Globus pallidus (tissue), 1 donor: Measurements from ENCODE around the gene CDC14A.
"Not testable (repeated sequence)": the region's sequence is repeated elsewhere in the genome, so short reads cannot be mapped to it uniquely, and the experiment has no call there.

Experiments
- DNase-seq: peaks from one replicate; pipeline ENCODE4 v3.0.0-alpha.2; 2015; ENCODE audit warnings: low spot score

The CDC14A gene, protein sequence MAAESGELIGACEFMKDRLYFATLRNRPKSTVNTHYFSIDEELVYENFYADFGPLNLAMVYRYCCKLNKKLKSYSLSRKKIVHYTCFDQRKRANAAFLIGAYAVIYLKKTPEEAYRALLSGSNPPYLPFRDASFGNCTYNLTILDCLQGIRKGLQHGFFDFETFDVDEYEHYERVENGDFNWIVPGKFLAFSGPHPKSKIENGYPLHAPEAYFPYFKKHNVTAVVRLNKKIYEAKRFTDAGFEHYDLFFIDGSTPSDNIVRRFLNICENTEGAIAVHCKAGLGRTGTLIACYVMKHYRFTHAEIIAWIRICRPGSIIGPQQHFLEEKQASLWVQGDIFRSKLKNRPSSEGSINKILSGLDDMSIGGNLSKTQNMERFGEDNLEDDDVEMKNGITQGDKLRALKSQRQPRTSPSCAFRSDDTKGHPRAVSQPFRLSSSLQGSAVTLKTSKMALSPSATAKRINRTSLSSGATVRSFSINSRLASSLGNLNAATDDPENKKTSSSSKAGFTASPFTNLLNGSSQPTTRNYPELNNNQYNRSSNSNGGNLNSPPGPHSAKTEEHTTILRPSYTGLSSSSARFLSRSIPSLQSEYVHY

GRCh38 chr1:100352267-100353070 lies at the start of gene CDC14A:
CDC14A (plus strand) TSS chr1:100352506; CDS start chr1:100352955, 449 bp downstream.
- peak; percentile 89 for DNase-seq

GRCh38 chr1:100302739-100303138 lies 49.6 kb upstream of the CDC14A start:
- no peak for DNase-seq

DNA sequence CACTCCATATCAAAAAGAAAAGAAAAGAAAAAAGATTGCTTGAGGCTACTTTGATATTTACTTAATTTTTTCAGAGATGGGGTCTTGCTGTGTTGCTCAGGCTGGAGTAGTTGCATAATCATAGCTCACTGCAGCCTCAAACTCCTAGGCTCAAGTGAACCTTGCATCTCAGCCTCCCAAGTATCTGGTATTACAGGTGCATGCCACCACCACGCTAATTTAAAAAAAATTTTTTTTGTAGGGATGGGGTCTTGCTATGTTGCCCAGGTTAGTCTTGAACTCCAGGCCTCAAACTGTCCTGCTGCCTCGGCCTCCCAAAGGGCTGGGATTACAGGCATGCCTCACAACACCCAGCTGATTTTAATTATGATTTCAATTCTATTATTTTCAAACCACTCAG lies 48.1 kb upstream of the CDC14A start:
- no peak for DNase-seq

GRCh38 chr1:100304921-100305320 lies 47.4 kb upstream of the CDC14A start:
- no peak for DNase-seq

DNA sequence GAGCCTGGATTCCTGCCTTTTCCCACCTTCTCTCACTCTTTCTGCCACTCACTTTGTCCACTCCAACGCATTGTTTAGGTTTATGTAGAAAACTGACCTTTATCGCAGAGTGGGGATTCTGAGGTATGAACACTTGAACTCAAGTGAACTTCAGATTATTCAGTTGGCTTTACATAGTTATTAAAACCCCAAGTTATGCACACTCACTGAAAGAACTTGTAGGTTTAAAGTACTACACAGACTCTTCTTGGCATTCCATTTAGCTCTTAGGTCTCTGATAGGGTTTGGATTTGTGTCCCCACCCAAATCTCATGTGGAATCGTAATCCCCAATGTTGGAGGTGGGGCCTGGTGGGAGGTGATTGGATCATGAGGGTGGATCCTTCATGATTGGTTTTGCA lies 46.4 kb upstream of the CDC14A start:
- DNase-seq, result no peak

DNA sequence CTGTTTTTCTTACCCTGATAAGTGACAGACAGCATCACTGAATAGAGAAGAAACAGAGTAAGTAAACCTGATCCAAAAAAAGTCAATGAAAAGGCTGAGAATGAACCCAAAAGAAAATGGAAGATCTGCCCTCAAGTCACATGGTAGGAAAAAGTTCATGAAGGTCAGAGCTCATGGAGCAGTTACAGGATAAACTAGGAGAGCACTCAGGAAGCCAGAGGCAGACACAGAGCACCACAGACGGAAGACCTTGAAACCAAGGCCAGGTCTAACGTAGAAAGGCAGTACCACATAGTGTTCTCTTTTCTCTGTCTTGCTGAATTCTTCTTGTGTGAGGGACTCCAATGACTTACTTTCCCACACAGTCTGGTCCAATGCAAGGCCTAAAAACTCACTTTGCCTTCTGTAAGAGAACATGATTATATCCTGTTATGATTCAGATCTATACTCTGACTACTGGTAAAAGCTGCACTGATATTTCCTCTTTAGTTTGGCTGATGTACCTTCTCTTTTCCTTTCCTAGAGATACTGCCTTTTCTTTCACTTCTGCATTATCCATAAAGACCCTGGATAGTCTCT lies 45.5 kb upstream of the CDC14A start:
- DNase-seq, result no peak

DNA sequence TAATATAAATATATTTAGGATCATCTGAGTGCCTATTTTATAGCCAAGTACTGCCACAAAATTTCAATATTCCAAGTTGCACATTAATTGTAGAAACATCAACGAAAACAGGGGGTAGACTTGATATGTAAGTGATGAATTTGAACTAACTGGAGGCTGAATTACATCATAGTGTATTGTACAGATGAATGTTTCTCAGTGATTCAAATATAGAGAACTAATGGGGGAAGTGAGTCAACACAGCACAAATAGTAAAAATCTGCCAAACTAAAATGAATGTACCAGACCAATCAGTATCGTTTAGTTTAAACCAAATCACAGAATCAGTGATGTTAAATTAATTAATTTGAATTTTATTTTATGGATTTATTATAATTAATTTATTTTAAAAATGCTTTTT lies 43.5 kb upstream of the CDC14A start:
- no peak for DNase-seq

- no peak for DNase-seq
These were observed 42.4 kb upstream of the CDC14A start for GRCh38 chr1:100309863-100310262.

GRCh38 chr1:100313382-100313781 lies 38.9 kb upstream of the CDC14A start:
- DNase-seq, result no peak

GRCh38 chr1:100316622-100317021 lies 35.7 kb upstream of the CDC14A start:
- no peak for DNase-seq

DNA sequence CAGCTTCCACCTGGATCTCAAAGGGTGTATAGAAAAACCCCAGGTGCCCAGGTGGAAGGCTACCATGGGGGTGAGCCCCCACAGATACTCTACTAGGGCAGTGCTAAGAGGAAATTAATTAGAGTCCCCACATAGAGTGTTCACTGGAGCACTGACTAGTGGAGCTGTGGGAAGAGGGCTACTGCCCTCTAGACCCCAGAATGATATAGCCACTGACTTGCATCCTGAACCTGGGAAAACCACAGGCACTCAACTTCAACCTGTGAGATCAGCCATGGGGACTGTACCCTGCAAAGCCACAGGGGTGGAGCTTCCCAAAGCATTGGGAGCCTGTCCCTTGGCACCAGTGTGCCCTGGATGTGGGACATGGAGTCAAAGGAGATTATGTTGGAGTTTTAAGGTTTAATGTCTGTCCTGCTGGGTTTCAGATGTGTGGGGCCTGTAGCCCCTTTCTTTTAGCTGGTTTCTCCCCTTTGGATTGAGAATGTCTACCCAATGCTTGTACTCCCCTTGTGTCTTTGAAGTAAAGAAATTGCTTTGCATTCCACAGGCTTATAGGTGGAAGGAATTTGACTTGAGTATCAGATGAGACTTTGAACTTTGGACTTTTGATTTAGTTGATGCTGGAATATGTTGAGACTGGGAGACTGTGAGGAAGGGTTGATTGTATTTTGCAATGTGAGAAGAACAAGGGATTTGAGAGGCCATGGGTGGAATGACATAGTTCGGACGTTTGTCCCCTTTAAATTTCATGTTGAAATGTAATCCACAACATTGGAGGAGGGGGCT lies 31.8 kb upstream of the CDC14A start:
- no peak for DNase-seq

GRCh38 chr1:100321100-100321493 lies 31.2 kb upstream of the CDC14A start:
- no peak for DNase-seq

- DNase-seq, result no peak
These were observed 30.8 kb upstream of the CDC14A start for GRCh38 chr1:100321506-100321905.

- no peak for DNase-seq
These were observed 29.7 kb upstream of the CDC14A start for GRCh38 chr1:100322436-100323211.

GRCh38 chr1:100323419-100324106 lies 28.7 kb upstream of the CDC14A start:
- no peak for DNase-seq

- no peak for DNase-seq
These were observed 26.6 kb upstream of the CDC14A start for GRCh38 chr1:100325415-100326324.

GRCh38 chr1:100326325-100326670 lies 26.0 kb upstream of the CDC14A start:
- DNase-seq, result not testable (repeated sequence)

DNA sequence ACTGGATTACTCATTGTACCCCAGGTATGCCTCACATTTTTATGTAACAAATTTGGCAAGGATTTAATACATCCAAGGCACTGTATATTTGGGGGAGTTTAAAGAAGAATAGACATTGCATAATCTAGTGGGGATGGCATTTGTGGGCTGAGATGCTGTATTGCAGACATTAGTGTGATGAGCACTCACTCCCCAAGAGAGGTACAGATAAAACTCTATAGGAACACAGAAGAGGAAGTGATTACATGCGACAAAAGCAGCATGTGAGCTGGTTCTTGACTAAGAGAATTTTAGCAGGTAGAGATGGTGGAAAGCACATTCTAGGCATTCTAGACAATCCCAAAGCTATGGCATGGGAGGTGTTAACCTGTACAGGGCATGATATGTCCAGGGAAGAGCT lies 24.2 kb upstream of the CDC14A start:
- DNase-seq, result no peak

DNA sequence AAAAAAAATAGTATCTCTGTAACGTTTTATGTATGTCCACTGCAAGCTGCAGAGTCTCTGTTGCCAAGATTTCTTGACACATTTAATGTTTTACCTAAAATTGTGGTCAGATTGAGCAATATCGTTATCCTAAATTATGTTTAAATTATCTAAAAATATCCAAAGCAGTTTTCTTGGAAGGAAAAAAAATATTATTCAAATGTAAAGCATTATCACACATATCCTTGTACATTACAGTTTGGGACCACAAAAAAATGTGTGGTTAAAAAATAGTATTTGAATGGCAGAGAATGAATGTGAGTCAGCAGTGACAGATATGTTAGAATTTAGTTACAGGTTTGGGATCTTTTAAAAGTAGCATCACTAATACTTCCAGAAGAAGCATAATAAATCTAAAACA lies 21.2 kb upstream of the CDC14A start:
- DNase-seq, result not testable (repeated sequence)
